ENCODE measurements around the gene TIMD4.
"Not testable (repeated sequence)": the region's sequence is repeated elsewhere in the genome, so short reads cannot be mapped to it uniquely, and the experiment has no call there.

The TIMD4 gene

GRCh38 chr5:156942064-156942463 is 21.0 kb downstream of the TIMD4 start:
- Mint-ChIP-seq H3K4me3 (no peak overlapping the region), H3K4me1 (ENCODE audit: low read depth) (no peaks in the 10 kb centered on the region), H3K9me3 (no peaks in the 10 kb centered on the region), H3K27me3 (peaks cover 2% of the 10 kb centered on the region), H3K36me3 (ENCODE audit: low read depth) (no peaks in the 10 kb centered on the region), H3K27ac (no peak overlapping the region)
- intact Hi-C loops (cut with micrococcal nuclease) = no loop called here

DNA sequence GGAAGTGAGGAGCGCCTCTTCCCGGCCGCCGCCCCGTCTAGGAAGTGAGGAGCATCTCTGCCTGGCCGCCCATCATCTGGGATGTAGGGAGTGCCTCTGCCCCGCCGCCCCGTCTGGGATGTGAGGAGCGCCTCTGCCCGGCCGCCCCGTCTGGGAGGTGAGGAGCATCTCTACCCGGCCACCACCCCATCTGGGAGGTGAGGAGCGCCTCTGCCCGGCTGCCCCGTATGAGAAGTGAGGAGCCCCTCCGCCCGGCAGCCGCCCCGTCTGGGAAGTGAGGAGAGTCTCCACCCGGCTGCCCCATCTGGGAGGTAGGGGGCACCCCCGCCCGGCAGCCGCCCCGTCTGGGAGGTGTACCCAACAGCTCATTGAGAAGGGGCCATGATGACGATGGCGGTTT is 22.6 kb downstream of the TIMD4 start:
- H3K4me1 Mint-ChIP-seq (ENCODE audit: low read depth); intact Hi-C loops (cut with micrococcal nuclease): not testable (repeated sequence)

DNA sequence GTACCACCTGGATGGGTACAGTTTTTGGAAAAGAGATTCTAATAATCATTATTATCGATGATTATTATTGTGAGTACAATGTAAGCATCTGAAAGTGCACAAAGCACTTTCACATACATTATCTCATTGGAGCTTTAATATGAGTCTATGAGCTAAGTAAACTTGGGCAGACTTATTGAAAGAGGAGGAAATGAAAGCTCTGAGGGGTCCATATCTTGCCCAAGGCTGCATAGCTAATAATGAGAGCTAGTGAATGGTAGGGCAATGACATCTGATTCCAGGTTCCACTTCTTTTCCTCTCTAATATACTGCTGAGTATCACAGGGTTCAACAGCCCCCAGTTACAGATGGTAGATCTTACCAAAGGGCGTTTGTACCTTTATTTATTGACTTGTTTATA is 26.1 kb downstream of the TIMD4 start:
- Mint-ChIP-seq H3K9me3 (no peaks in the 10 kb centered on the region), H3K27me3 (peaks cover 2% of the 10 kb centered on the region), H3K4me3 (no peak overlapping the region), H3K27ac (no peak overlapping the region), H3K36me3 (ENCODE audit: low read depth) (no peaks in the 10 kb centered on the region), H3K4me1 (ENCODE audit: low read depth) (no peaks in the 10 kb centered on the region)
- intact Hi-C loops (cut with micrococcal nuclease) = no loop called here

More for the DNA sequence above, 22.6 kb downstream of the TIMD4 start:
- not testable (repeated sequence) for H3K36me3 Mint-ChIP-seq (ENCODE audit: low read depth); H3K27ac Mint-ChIP-seq; H3K4me3 Mint-ChIP-seq; H3K9me3 Mint-ChIP-seq; H3K27me3 Mint-ChIP-seq

- Mint-ChIP-seq H3K36me3 (ENCODE audit: low read depth) (no peaks in the 10 kb centered on the region), H3K4me1 (ENCODE audit: low read depth) (no peaks in the 10 kb centered on the region), H3K4me3 (no peak overlapping the region), H3K27me3 (peaks cover 2% of the 10 kb centered on the region), H3K9me3 (no peaks in the 10 kb centered on the region), H3K27ac (no peak overlapping the region)
- intact Hi-C loops (cut with micrococcal nuclease) = no loop called here
These were observed 28.4 kb downstream of the TIMD4 start for GRCh38 chr5:156934450-156935211.

- Mint-ChIP-seq H3K9me3 (no peaks in the 10 kb centered on the region), H3K4me1 (ENCODE audit: low read depth) (no peaks in the 10 kb centered on the region), H3K27me3 (peaks cover 2% of the 10 kb centered on the region), H3K4me3 (no peak overlapping the region), H3K27ac (no peak overlapping the region), H3K36me3 (ENCODE audit: low read depth) (no peaks in the 10 kb centered on the region)
- intact Hi-C loops (cut with micrococcal nuclease) = no loop called here
These were observed 33.6 kb downstream of the TIMD4 start for GRCh38 chr5:156929366-156929948.

DNA sequence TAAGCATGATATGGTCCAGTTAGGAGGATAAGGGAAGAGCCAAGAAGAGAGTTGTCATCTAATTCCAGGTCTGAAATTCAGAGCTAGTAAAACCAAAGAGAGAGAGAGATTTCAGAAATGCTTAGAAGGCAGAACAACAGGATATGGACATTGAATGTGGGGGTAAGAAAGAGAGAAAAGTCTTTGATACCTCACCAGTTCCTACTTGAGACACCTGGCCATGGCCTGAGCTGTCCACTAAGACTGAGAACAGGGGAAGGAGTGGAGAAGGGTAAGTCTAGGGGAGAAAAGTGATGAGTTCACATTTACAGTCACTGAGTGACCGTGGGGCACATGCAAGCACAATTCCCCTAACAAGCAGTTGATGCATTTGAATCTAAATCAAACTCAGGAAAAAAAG is 35.5 kb downstream of the TIMD4 start:
- Mint-ChIP-seq H3K4me1 (ENCODE audit: low read depth) (no peaks in the 10 kb centered on the region), H3K27me3 (peaks cover 2% of the 10 kb centered on the region), H3K4me3 (no peak overlapping the region), H3K27ac (no peak overlapping the region), H3K9me3 (no peaks in the 10 kb centered on the region), H3K36me3 (ENCODE audit: low read depth) (no peaks in the 10 kb centered on the region)
- intact Hi-C loops (cut with micrococcal nuclease) = no loop called here

GRCh38 chr5:156925767-156926166 is 37.3 kb downstream of the TIMD4 start:
- H3K4me1 Mint-ChIP-seq (ENCODE audit: low read depth); H3K27me3 Mint-ChIP-seq; H3K27ac Mint-ChIP-seq; H3K36me3 Mint-ChIP-seq (ENCODE audit: low read depth); intact Hi-C loops (cut with micrococcal nuclease); H3K9me3 Mint-ChIP-seq; H3K4me3 Mint-ChIP-seq: not testable (repeated sequence)

GRCh38 chr5:156922207-156922792 is 40.7 kb downstream of the TIMD4 start:
- no peaks in the 10 kb centered on the region for H3K36me3 Mint-ChIP-seq (ENCODE audit: low read depth)
- no peaks in the 10 kb centered on the region for H3K27me3 Mint-ChIP-seq
- no peak overlapping the region for H3K4me3 Mint-ChIP-seq
- H3K4me1 Mint-ChIP-seq (ENCODE audit: low read depth) = no peaks in the 10 kb centered on the region
- intact Hi-C loops (cut with micrococcal nuclease) = no loop called here
- H3K27ac Mint-ChIP-seq = no peak overlapping the region
- H3K9me3 Mint-ChIP-seq = no peaks in the 10 kb centered on the region

DNA sequence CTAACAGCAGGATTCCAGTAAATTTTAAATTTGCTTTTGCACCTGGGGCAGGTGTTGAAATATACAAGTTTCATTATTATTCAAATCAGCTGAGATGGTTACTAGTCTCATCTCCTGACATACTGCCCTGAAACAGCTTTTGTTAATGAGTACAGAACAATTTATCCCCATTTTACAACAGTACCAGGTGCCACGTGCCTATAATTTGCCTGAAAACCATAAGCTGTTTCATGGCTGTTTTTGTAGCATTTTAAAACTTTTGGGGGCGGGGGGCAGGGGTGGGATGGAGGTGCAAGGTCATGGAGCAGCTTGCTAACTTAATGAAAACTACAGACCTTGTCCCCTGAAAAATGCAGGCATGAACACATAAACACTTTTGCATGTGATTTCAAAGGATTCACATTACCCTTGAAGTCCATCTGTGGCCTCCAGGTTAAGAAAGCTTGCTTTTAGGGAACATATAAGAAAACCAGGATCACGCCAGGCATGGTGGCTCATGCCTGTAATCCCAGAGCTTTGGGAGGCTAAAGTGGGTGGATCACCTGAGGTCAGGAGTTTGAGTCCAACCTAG is 42.1 kb downstream of the TIMD4 start:
- Mint-ChIP-seq H3K27me3 (no peaks in the 10 kb centered on the region), H3K27ac (no peak overlapping the region), H3K9me3 (no peaks in the 10 kb centered on the region), H3K4me1 (ENCODE audit: low read depth) (no peaks in the 10 kb centered on the region), H3K4me3 (no peak overlapping the region), H3K36me3 (ENCODE audit: low read depth) (no peaks in the 10 kb centered on the region)
- intact Hi-C loops (cut with micrococcal nuclease) = no loop called here

- Mint-ChIP-seq H3K9me3 (no peaks in the 10 kb centered on the region), H3K27ac (no peak overlapping the region), H3K36me3 (ENCODE audit: low read depth) (no peaks in the 10 kb centered on the region), H3K27me3 (no peaks in the 10 kb centered on the region), H3K4me1 (ENCODE audit: low read depth) (no peaks in the 10 kb centered on the region), H3K4me3 (no peak overlapping the region)
- intact Hi-C loops (cut with micrococcal nuclease) = no loop called here
These were observed 42.8 kb downstream of the TIMD4 start for GRCh38 chr5:156920042-156920860.

- Mint-ChIP-seq H3K27ac (no peak overlapping the region), H3K4me1 (ENCODE audit: low read depth) (peaks cover 7% of the 10 kb centered on the region)
These were observed 44.6 kb downstream of the TIMD4 start for GRCh38 chr5:156918311-156918845.

GRCh38 chr5:156914371-156914737 is 48.7 kb downstream of the TIMD4 start:
- H3K4me1 Mint-ChIP-seq (ENCODE audit: low read depth) = peaks cover 7% of the 10 kb centered on the region
- no peaks in the 10 kb centered on the region for H3K9me3 Mint-ChIP-seq
- H3K36me3 Mint-ChIP-seq (ENCODE audit: low read depth) = no peaks in the 10 kb centered on the region
- intact Hi-C loops (cut with micrococcal nuclease) = no loop called here
- no peaks in the 10 kb centered on the region for H3K27me3 Mint-ChIP-seq
- no peak overlapping the region for H3K27ac Mint-ChIP-seq
- H3K4me3 Mint-ChIP-seq = no peak overlapping the region

More at GRCh38 chr5:156918311-156918845, 44.6 kb downstream of the TIMD4 start:
- Mint-ChIP-seq H3K4me3 (no peak overlapping the region), H3K27me3 (no peaks in the 10 kb centered on the region), H3K36me3 (ENCODE audit: low read depth) (no peaks in the 10 kb centered on the region), H3K9me3 (no peaks in the 10 kb centered on the region)
- intact Hi-C loops (cut with micrococcal nuclease) = no loop called here

- Mint-ChIP-seq H3K36me3 (ENCODE audit: low read depth) (no peaks in the 10 kb centered on the region), H3K4me3 (no peak overlapping the region), H3K27ac (no peak overlapping the region), H3K27me3 (no peaks in the 10 kb centered on the region), H3K9me3 (no peaks in the 10 kb centered on the region), H3K4me1 (ENCODE audit: low read depth) (peaks cover 7% of the 10 kb centered on the region)
- intact Hi-C loops (cut with micrococcal nuclease) = no loop called here
These were observed 49.2 kb downstream of the TIMD4 start for GRCh38 chr5:156913719-156914370.
